ENCODE measurements around the gene OSBPL7. TPM values are rescaled to one million over a fixed set of nuclear protein-coding genes. Genes with fewer than 3 reads are reported as not detected.

OSBPL7 gene
- total RNA-seq, 1 donor from 2014 or later = 17.4 TPM

DNA sequence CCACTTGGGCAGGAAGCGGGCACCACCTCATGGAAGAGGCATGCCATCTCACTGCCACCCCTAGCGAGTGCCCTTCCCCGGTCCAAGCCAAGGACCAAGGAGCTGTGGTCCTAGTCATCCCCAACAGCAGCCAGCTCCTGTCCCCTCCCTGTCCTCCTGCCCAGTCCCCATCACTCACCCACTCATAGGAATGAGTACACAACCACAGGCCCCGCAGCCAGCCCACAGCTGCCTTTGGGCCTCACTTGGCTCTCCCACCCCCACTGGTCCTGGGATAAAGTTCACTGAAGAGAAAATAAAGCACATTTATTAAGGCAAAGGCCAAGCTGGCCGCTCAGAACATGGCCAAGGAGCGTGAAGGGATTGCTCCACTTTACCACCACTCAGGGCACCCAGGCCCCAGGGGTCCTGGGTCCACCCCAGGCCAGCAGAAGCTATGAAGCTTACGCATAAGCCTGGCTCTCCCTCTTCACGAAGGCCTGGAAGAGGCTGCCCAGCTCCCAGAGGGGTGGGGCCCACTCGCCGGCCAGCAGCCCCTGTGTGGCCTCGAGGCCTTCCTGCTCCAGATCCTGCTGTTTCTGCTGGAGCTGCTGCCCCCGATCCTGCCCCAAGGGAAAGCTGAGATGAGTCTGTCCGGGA lies 15.9 kb upstream of the OSBPL7 start:
- H3K27ac Mint-ChIP-seq (ENCODE audit: unreplicated experiment) = no peak overlapping the region

DNA sequence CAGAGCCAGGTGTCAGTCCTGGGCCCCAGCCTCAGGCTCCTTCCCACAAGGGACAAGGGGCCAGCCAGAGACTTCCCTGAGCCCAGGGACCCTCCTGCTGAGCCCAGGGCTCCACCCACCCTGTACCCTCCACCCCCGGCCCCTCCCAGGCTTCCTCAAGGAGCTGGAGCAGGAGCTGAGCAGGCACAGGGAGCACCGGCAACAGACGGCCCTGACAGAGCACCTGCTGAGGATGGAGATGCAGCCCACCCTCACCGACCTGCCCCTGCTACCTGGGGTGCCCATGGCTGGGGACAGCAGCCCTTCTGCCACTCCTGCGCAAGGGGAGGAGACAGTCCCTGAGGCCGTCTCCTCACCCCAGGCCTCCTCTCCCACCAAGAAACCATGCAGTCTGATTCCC lies 15.0 kb upstream of the OSBPL7 start:
- Mint-ChIP-seq H3K27me3 (ENCODE audit: low read depth) (no peaks in the 10 kb centered on the region), H3K36me3 (ENCODE audit: low read depth) (peaks cover 2% of the 10 kb centered on the region), H3K4me3 (ENCODE audit: unreplicated experiment) (no peak overlapping the region), H3K4me1 (ENCODE audit: low read depth) (peaks cover 23% of the 10 kb centered on the region), H3K9me3 (ENCODE audit: low read depth) (no peaks in the 10 kb centered on the region), H3K27ac (ENCODE audit: unreplicated experiment) (no peak overlapping the region)
- TF ChIP-seq, protein P1, sequence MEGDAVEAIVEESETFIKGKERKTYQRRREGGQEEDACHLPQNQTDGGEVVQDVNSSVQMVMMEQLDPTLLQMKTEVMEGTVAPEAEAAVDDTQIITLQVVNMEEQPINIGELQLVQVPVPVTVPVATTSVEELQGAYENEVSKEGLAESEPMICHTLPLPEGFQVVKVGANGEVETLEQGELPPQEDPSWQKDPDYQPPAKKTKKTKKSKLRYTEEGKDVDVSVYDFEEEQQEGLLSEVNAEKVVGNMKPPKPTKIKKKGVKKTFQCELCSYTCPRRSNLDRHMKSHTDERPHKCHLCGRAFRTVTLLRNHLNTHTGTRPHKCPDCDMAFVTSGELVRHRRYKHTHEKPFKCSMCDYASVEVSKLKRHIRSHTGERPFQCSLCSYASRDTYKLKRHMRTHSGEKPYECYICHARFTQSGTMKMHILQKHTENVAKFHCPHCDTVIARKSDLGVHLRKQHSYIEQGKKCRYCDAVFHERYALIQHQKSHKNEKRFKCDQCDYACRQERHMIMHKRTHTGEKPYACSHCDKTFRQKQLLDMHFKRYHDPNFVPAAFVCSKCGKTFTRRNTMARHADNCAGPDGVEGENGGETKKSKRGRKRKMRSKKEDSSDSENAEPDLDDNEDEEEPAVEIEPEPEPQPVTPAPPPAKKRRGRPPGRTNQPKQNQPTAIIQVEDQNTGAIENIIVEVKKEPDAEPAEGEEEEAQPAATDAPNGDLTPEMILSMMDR (IDR thresholded peaks at IDR 0.05) = no peak
- DNase-seq (ENCODE audit: low spot score) = no peak

More for the DNA sequence above, 15.9 kb upstream of the OSBPL7 start:
- Mint-ChIP-seq H3K4me3 (ENCODE audit: unreplicated experiment) (no peak overlapping the region), H3K27me3 (ENCODE audit: low read depth) (no peaks in the 10 kb centered on the region), H3K36me3 (ENCODE audit: low read depth) (peaks cover 2% of the 10 kb centered on the region), H3K4me1 (ENCODE audit: low read depth) (peaks cover 18% of the 10 kb centered on the region), H3K9me3 (ENCODE audit: low read depth) (no peaks in the 10 kb centered on the region)
- DNase-seq (ENCODE audit: low spot score) = no peak
- TF ChIP-seq, protein P1 (IDR thresholded peaks at IDR 0.05) = no peak

DNA sequence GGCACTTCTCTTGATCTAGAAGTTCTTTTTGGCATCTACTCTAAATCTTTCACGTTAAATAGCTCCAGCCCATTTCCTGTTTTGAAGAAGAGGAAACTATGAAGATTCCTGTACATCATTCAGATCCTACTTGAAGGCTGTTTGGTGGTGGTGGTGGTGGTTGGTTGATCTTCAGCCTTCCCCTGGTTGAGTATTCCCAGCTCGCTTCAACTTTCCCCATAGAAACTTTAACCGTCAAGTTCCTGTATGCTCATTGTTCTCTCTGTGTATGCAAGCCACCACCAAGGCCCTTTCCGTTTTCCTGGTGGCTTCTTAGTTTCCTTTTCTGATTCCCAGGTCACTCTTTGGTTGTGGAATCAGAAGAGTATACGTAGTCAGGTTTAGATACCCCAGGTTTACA lies 13.2 kb upstream of the OSBPL7 start:
- Mint-ChIP-seq H3K4me3 (ENCODE audit: unreplicated experiment) (no peak overlapping the region), H3K4me1 (ENCODE audit: low read depth) (peaks cover 25% of the 10 kb centered on the region), H3K27ac (ENCODE audit: unreplicated experiment) (no peak overlapping the region), H3K36me3 (ENCODE audit: low read depth) (peaks cover 2% of the 10 kb centered on the region), H3K9me3 (ENCODE audit: low read depth) (no peaks in the 10 kb centered on the region), H3K27me3 (ENCODE audit: low read depth) (no peaks in the 10 kb centered on the region)
- DNase-seq (ENCODE audit: low spot score) = no peak
- TF ChIP-seq, protein P1 (IDR thresholded peaks at IDR 0.05) = no peak

DNA sequence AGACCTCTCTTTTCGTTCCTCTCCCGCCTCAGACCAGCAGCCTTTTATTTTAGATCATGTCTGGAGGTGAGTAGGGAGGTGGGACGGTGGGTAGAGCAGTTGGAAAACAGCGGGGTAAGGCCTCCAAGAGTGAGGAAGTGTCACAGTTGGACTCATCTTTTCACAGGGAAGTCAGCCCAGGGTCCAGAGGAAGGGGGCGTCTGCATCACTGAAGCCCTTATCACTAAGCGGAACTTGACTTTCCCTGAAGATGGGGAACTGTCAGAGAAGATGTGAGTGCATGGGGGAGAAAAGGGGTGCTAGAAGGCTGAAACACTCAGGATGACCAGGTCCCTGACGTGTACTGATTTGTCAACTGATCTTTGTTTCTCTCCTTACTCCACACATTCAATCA lies 10.3 kb upstream of the OSBPL7 start:
- DNase-seq (ENCODE audit: low spot score) = no peak
- Mint-ChIP-seq H3K9me3 (ENCODE audit: low read depth) (no peaks in the 10 kb centered on the region), H3K27ac (ENCODE audit: unreplicated experiment) (peak overlapping the region; percentile 96), H3K4me3 (ENCODE audit: unreplicated experiment) (peak overlapping the region; percentile 91), H3K4me1 (ENCODE audit: low read depth) (peaks cover 22% of the 10 kb centered on the region), H3K36me3 (ENCODE audit: low read depth) (peaks cover 3% of the 10 kb centered on the region), H3K27me3 (ENCODE audit: low read depth) (no peaks in the 10 kb centered on the region)
- TF ChIP-seq, protein P1 (IDR thresholded peaks at IDR 0.05) = no peak

DNA sequence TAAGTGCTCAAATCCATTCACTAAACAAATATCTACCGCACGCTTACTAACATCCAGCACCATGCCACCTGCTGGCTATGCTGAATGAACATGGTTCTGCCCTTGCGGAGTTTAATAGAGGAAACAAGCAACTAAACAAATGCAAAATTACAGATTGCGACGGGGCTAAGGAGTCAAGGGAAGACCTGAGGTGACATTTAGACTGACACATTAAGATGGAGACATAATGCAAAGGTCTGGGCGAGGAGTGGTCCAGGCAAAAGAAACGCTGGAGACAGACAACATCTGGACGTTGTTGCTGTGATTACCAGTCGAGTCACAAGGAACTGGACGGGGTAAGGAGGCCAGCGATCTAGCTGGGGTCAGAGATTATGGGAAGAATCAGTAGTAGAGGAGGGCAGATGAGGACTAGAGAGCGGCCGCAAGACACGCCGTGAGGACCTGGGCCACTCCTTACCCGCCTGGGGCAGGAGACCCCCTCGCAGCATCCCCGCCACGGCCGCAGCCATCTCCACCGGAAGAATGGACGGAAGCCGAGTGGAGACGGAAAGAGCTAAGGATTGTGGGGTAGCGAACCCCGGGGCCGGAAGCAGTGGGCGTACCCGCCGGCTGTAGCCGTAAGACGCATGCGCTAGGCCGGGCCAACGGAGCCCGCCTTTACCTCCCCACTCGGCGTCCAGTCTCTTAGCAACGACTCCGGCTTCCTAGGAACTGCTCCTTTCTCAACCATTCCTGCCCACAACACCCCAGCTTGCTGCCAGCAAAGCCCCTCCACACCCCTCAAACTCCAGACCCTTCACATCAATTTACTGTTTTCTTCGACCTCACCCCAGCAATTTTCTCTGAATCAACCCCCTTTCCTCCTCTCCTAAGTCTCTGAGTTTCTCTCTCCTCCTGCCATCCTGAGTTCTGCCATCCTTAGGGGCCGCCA lies 9.7 kb upstream of the OSBPL7 start, which contains the start of the genes LRRC46 and MRPL10:
Gene LRRC46 (plus strand): TSS at position 668 of the 931 bp plus-strand sequence. CDS start 320 bp downstream, outside the sequence.
Gene MRPL10 (minus strand): TSS at position 539 of the 931 bp plus-strand sequence. CDS start 30 bp downstream, at position 509.
- TF ChIP-seq, protein P1 (IDR thresholded peaks at IDR 0.05) = peak; percentile 78
- H3K27me3 Mint-ChIP-seq (ENCODE audit: low read depth) = no peaks in the 10 kb centered on the region

More for the DNA sequence above, 9.7 kb upstream of the OSBPL7 start, which contains the start of the genes LRRC46 and MRPL10:
- Mint-ChIP-seq H3K4me3 (ENCODE audit: unreplicated experiment) (peak within 1 kb of the TSS; percentile 91), H3K4me1 (ENCODE audit: low read depth) (peaks cover 22% of the 10 kb centered on the region), H3K9me3 (ENCODE audit: low read depth) (no peaks in the 10 kb centered on the region), H3K27ac (ENCODE audit: unreplicated experiment) (peak within 1 kb of the TSS; percentile 96), H3K36me3 (ENCODE audit: low read depth) (peaks cover 8% of the 10 kb centered on the region)
- DNase-seq (ENCODE audit: low spot score) = peak; percentile 98

All from chondrocyte (in vitro differentiated cells).